Mucosa of gallbladder (tissue), 1 donor: ENCODE data around the gene VIPR1. TPM values are rescaled to one million over a fixed set of nuclear protein-coding genes. Genes with fewer than 3 reads are reported as not detected.
A peak's percentile ranks its signal among the peaks of the same experiment; 100 is the strongest.

Source experiments
- DNase-seq: peaks from one replicate; pipeline ENCODE4 v3.0.0-alpha.2; 2020; ENCODE audit warnings: low spot score
- total RNA-seq: library from RNA; stranded (reverse); gene quantifications from one replicate; pipeline ENCODE4 v1.2.1, GENCODE V29; 2021
- donor health status: DM: no; HTN: no; CAD: no.

Gene VIPR1
- total RNA-seq, 1 donor from 2014 or later: 91.7 TPM

DNA sequence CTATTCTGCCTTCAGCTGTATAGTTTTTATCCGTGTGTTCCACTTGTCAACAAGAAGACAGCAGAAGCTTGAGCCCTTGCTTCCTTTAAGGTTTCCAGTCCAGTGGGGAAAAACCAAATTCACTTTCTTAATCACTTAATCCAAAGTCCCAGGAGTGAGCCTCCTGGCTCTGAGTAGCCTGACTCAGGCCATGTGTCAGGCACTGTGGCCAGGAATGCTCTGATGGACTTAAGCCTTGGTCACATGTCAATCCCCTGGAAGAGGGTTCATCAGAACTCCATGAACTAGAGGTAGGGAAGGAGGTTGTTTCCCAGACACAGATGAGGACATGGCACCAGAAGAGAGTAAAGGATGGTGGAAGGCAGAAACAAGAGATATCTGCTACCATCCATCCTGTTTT lies 8.8 kb downstream of the VIPR1 start:
- no peak for DNase-seq

GRCh38 chr3:42511736-42512135 lies 9.3 kb downstream of the VIPR1 start:
- no peak for DNase-seq

GRCh38 chr3:42513121-42513520 lies 10.7 kb downstream of the VIPR1 start:
- no peak for DNase-seq

DNA sequence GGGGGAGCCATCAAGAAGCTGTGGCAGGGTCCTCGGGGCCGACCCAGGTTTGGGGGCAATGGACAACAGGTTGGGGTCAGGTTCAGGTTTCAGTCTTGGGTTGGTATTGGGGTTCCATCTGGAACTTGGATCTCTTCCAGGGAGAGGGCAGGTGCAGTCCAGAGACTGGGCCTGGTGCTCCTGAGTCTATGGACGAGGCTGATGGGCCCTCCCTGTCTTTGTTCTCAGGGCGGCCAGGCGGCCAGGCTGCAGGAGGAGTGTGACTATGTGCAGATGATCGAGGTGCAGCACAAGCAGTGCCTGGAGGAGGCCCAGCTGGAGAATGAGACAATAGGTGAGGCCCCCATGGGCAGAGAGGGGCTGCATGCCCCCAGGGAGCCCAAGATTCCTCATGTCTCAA lies 11.1 kb downstream of the VIPR1 start:
- DNase-seq: no peak

- DNase-seq: no peak
These were observed 12.4 kb downstream of the VIPR1 start for GRCh38 chr3:42514876-42515275.

GRCh38 chr3:42515391-42515916 lies 13.0 kb downstream of the VIPR1 start:
- DNase-seq: peak; percentile 80

DNA sequence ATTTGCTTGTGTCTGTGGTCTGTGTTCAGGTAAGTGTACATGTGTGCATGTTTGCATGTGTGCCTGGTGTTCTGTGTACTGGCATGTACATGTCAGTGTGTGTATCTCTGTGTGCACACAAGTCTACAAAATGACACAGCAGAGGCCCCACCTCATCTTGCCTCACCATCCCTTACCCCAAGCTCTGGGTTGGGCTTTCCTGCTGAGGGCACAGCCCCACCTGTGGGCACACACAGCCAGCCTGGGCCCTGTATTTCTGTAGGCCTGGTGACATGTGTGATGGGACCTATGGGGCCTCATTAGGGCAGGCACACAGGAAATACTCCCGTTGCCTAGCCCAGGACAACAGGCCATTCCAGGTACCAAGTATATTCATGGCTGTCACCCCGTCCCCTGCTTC lies 13.5 kb downstream of the VIPR1 start:
- no peak for DNase-seq

DNA sequence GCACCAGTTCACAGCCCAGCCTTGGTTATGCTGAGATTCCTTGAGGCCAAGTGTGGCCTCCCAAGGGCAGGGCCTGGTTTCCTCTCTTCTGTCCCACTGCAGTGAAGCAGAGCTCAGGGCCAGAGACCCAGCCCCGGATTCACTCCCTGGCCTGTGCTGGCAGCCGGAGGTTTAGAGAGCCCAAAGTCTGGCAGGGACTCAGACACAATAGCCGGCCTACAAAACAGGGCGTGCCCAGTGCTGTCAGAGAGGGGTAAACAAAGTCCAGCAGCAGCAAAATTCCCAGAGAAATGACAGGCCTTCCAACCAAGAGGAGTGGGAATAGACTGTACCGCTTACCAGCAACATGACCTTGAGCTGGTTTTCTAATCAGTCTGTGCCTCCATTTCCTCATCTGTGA lies 14.0 kb downstream of the VIPR1 start:
- DNase-seq: no peak

DNA sequence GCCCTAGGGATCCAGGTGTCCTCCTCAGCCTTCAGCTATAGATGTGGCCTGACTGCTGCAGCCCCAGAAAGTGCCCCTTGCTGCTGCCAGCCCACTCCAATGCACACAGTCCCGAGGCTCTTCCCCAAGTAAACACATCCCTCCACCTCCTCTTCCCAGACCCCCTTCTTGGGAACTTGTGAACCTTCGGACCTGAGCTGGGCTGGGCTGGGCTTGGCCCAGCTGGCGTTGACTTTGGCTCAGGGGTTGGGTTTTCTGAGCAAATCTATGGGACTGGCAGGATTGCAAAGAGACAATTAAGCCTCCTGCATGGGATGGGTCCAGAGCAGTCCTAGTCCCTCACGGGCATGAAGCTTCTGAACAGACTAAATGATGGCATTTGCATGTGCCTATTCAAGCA lies 14.7 kb downstream of the VIPR1 start:
- DNase-seq: no peak

DNA sequence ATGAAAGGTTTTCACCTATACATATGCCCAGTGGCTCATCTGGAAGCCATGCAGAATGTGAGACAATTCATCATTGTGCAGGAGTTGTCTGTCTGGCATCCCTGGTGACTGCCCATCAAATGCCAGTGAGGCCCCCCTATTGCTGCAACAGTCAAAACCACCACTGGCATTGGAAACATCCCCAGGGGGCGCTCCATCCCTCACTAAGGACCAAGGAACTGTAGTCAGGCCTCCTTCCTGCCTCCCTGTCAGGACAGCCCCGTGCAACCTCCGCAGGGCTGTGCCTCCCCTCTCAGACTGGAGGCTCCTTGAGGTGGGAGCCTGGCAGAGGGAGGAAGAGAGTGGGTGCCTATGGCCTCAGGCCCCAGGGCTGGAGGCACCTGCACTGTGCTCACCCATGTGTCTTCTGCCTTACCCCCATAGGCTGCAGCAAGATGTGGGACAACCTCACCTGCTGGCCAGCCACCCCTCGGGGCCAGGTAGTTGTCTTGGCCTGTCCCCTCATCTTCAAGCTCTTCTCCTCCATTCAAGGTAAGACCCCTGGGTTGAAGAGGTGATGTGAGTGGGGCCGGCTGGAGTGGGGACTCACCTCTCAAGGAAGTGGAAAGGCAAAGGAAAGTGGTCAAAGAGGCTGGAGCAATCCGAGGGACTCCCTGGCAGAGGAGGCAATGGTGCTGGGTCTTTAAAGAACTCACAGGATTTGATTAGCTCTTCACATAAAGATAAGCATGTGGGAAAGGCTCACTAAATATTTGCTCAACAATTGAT lies 16.5 kb downstream of the VIPR1 start:
- DNase-seq: no peak

GRCh38 chr3:42519568-42519962 lies 17.1 kb downstream of the VIPR1 start:
- DNase-seq: no peak

GRCh38 chr3:42520336-42520735 lies 17.9 kb downstream of the VIPR1 start:
- no peak for DNase-seq

GRCh38 chr3:42520906-42521305 lies 18.5 kb downstream of the VIPR1 start:
- DNase-seq: no peak

DNA sequence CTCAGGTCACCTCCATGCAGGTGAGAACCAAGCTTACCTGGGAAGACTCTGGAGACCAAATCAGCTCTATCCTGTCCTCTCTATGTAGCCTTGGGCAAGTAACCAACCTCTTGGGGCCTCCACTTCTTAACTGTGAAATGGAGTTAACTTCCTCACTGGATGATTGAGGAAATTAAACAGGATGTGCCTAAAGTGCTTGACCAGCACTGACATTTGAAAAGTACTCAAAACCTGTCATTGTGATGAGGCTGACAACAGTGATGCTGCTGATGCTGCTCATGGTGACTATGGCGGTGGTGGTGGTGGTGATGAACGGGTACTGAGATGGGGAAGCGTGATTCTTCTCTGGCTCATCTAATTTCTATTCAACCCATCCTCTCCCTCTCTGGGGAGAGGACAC lies 22.3 kb downstream of the VIPR1 start:
- DNase-seq: no peak

- DNase-seq: no peak
These were observed 22.8 kb downstream of the VIPR1 start for GRCh38 chr3:42525212-42525611.

GRCh38 chr3:42525736-42526345 lies 23.4 kb downstream of the VIPR1 start:
- no peak for DNase-seq

DNA sequence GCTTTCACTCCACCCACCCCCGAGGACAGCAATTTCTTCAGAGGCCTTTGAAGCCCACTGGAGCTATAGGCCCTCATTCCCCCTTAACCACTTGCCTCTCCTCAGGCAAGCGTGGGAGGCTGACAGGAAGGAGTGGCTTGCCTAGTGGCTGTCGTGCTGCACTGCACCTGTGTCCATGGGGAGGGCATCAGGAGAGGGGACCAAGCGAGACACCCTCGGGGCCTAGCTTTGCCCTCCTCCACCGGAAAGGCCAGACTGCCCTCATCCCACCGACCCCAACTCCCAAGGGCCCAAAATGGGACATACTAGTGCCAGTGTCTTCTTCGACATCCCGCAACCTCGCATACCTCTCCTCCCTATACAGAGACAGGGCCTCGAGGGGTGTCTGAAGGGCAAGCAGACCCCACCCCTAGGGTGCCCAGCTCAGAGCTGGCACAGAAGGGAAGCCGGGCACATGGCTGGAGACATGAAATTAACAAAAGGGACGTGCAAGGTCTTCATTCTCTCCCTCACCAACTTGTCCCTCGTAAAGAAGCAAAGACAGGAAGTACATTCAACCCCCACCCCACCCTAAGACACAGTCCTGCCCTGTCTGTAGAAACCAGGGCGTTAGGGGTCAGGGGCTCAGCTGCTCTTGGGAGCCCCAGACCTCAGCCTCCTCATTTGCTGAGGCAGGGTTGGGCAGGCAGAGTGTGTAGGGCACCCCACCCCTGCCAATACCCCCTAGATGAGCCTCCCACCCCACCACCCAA lies 24.3 kb downstream of the VIPR1 start:
- DNase-seq: no peak

DNA sequence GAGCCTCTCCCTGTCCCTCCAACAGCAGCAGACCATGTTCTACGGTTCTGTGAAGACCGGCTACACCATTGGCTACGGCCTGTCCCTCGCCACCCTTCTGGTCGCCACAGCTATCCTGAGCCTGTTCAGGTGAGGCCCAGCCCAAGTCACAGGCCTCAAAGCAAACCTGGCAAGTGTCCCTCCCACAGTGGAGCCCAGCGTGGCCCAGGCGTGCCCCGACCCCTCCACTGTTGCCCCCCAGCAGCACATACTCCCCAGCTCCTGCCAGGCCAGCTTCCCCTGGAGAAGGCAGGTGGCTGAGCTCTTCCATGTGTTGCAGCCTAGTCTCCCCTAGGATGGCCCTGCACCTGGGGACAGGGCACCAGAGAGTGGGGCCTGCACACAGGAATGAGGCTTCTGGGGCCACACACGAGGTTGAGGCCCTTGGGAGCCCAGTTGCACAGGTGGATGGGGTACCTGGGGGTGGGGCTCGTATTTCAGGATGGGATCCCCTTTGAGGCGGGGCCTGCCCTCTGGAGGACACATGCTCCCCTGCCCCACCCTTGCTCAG lies 25.0 kb downstream of the VIPR1 start:
- no peak for DNase-seq

GRCh38 chr3:42529468-42529867 lies 27.0 kb downstream of the VIPR1 start:
- DNase-seq: no peak

DNA sequence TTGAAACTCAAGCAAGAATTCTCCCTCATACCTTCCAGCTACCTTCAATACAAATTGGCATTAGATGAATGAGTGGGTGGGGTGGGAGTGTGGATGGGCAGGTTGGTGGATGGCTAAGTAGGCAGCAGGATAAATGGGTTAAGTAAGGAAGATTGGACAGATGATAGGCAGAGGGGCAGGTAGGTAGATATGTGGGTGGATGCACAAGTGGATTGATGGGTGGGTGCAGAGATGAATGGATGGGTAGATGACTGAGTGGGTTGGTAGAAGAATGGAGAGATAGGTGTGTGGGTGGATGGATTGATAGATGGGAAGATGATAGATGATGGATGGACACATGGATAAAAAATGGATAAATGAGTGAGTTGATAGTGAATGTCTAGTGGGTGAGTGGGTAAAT lies 27.6 kb downstream of the VIPR1 start:
- DNase-seq: no peak

DNA sequence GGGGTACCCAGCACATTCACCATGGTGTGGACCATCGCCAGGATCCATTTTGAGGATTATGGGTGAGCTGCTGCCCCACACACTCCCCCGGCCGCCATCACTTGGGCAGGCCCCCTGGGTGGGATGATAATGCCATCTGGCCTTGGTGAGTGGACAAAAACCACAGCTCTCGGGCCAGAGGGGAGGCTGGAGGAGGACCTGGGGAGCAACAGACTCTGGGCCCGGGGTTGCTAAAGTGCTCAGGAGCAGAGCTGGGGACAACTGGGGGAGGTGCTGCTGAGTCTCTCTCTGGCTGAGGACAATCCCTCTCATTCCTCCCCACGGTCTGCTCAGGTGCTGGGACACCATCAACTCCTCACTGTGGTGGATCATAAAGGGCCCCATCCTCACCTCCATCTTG lies 29.0 kb downstream of the VIPR1 start:
- DNase-seq: no peak

DNA sequence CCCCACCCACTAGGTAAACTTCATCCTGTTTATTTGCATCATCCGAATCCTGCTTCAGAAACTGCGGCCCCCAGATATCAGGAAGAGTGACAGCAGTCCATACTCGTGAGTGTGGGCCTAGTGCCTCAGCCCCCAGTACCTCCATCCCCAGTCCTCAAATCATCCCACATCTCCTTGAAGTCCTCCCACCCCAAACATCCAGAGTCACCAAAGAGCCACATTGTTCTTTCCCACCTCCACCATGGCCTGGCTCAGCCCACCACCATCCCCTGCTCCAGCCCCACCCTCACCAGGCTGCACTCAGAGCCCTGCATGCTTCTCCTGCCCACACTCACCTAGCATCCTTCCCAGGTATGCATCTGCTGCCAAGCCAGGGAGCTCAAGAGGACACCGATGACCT lies 29.8 kb downstream of the VIPR1 start:
- no peak for DNase-seq
